ENCODE measurements around the gene NIPBL.
"Not testable (repeated sequence)": the region's sequence is repeated elsewhere in the genome, so short reads cannot be mapped to it uniquely, and the experiment has no call there.

DNA sequence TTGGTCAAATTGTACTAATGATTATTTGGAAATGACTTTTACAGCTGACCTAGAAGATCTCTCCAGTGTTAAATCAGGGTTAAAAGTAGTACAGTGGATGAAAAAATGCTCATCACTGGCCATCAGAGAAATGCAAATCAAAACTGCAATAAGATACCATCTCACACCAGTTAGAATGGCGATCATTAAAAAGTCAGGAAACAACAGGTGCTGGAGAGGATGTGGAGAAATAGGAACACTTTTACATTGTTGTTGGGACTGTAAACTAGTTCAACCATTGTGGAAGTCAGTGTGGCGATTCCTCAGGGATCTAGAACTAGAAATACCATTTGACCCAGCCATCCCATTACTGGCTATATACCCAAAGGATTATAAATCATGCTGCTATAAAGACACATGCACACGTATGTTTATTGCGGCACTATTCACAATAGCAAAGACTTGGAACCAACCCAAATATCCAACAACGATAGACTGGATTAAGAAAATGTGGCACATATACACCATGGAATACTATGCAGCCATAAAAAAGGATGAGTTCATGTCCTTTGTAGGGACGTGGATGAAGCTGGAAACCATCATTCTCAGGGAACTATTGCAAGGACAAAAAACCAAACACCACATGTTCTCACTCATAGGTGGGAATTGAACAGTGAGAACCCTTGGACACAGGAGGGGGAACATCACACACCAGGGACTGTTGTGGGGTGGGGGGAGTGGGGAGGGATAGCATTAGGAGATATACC is 15.7 kb downstream of the NIPBL start:
- TF ChIP-seq, protein P1, sequence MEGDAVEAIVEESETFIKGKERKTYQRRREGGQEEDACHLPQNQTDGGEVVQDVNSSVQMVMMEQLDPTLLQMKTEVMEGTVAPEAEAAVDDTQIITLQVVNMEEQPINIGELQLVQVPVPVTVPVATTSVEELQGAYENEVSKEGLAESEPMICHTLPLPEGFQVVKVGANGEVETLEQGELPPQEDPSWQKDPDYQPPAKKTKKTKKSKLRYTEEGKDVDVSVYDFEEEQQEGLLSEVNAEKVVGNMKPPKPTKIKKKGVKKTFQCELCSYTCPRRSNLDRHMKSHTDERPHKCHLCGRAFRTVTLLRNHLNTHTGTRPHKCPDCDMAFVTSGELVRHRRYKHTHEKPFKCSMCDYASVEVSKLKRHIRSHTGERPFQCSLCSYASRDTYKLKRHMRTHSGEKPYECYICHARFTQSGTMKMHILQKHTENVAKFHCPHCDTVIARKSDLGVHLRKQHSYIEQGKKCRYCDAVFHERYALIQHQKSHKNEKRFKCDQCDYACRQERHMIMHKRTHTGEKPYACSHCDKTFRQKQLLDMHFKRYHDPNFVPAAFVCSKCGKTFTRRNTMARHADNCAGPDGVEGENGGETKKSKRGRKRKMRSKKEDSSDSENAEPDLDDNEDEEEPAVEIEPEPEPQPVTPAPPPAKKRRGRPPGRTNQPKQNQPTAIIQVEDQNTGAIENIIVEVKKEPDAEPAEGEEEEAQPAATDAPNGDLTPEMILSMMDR (IDR thresholded peaks at IDR 0.05; ENCODE audit: borderline replicate concordance, extremely low read depth, low read length, poor library complexity, severe bottlenecking) = not testable (repeated sequence)
- TF ChIP-seq EZH2 (IDR thresholded peaks at IDR 0.05; ENCODE audit: borderline replicate concordance, low read depth, low read length, severe bottlenecking) = not testable (repeated sequence)
